IPS DF 6.9 (cell line): ENCODE results near the gene PRIMA1.

Experiments
- DNase-seq: peaks from one replicate; pipeline ENCODE4 v3.0.0-alpha.2; 2013; ENCODE audit warnings: low read depth, low spot score
- H3K27ac ChIP-seq: one replicate; pipeline ENCODE4 v1.5.1; 2013; ENCODE audit warnings: low read length, control low read depth
- H3K27me3 ChIP-seq: 2 replicates; pipeline ENCODE4 v1.6.1; 2013; ENCODE audit warnings: mild to moderate bottlenecking, low read length; ENCODE audit not compliant: control insufficient read depth, insufficient read depth
- H3K36me3 ChIP-seq: 2 replicates; pipeline ENCODE4 v1.6.1; 2013; ENCODE audit warnings: low read length; ENCODE audit not compliant: control insufficient read depth, insufficient read depth
- H3K4me1 ChIP-seq: 2 replicates; pipeline ENCODE4 v1.6.1; 2013; ENCODE audit warnings: low read length; ENCODE audit not compliant: control insufficient read depth, insufficient read depth
- H3K4me3 ChIP-seq: 2 replicates; pipeline ENCODE4 v1.5.1; 2013; ENCODE audit warnings: mild to moderate bottlenecking, low read length
- H3K9me3 ChIP-seq: 2 replicates; pipeline ENCODE4 v1.6.1; 2013; ENCODE audit warnings: low read length, inconsistent platforms; ENCODE audit not compliant: control insufficient read depth, insufficient read depth
- WGBS: extraction: QIAGEN DNeasy Blood & Tissue Kit; methylation state at CpG from one replicate; pipeline ENCODE4 v1.1.7; 2013; ENCODE audit warnings: mixed read lengths, missing lambda C conversion rate; ENCODE audit not compliant: insufficient read length, insufficient coverage; 5-methylcytosine and 5-hydroxymethylcytosine counted together

The PRIMA1 gene

GRCh38 chr14:93701562-93701961 lies 86.7 kb downstream of the PRIMA1 start:
- Histone ChIP-seq H3K27me3 (no peaks in the 10 kb centered on the region), H3K27ac (no peak overlapping the region), H3K36me3 (no peaks in the 10 kb centered on the region), H3K4me3 (no peak overlapping the region), H3K4me1 (no peaks in the 10 kb centered on the region), H3K9me3 (no peaks in the 10 kb centered on the region)
- DNase-seq = no peak
- no CpG with 5 or more reads among the region's 2 CpGs for WGBS

GRCh38 chr14:93700928-93701327 lies 87.4 kb downstream of the PRIMA1 start:
- DNase-seq = no peak
- no peaks in the 10 kb centered on the region for H3K36me3 ChIP-seq
- no peak overlapping the region for H3K27ac ChIP-seq
- H3K4me3 ChIP-seq = no peak overlapping the region
- H3K27me3 ChIP-seq = no peaks in the 10 kb centered on the region
- H3K4me1 ChIP-seq = no peaks in the 10 kb centered on the region
- no peaks in the 10 kb centered on the region for H3K9me3 ChIP-seq

GRCh38 chr14:93693914-93694313 lies 94.4 kb downstream of the PRIMA1 start:
- Histone ChIP-seq H3K4me1 (no peaks in the 10 kb centered on the region; the same call in 1 of the 2 replicates), H3K9me3 (no peaks in the 10 kb centered on the region), H3K4me3 (no peak overlapping the region), H3K27me3 (no peaks in the 10 kb centered on the region), H3K36me3 (no peaks in the 10 kb centered on the region), H3K27ac (no peak overlapping the region)
- WGBS = no CpG with 5 or more reads among the region's 6 CpGs
- no peak for DNase-seq

- H3K9me3 ChIP-seq = no peaks in the 10 kb centered on the region
- no peak overlapping the region for H3K4me3 ChIP-seq
- peaks cover 4% of the 10 kb centered on the region; the same call in 1 of the 2 replicates for H3K4me1 ChIP-seq
- no peak for DNase-seq
- H3K27me3 ChIP-seq = no peaks in the 10 kb centered on the region
- no CpG with 5 or more reads among the region's 16 CpGs for WGBS
- H3K36me3 ChIP-seq = no peaks in the 10 kb centered on the region
- H3K27ac ChIP-seq = no peak overlapping the region
Measured at GRCh38 chr14:93691042-93691780, 97.1 kb downstream of the PRIMA1 start.

- H3K27me3 ChIP-seq = no peaks in the 10 kb centered on the region
- H3K4me1 ChIP-seq = peaks cover 4% of the 10 kb centered on the region; the same call in 1 of the 2 replicates
- H3K4me3 ChIP-seq = no peak overlapping the region
- no peaks in the 10 kb centered on the region for H3K9me3 ChIP-seq
- no peaks in the 10 kb centered on the region for H3K36me3 ChIP-seq
- no CpG with 5 or more reads among the region's 6 CpGs for WGBS
- no peak overlapping the region for H3K27ac ChIP-seq
- no peak for DNase-seq
Measured at GRCh38 chr14:93690146-93690545, 98.1 kb downstream of the PRIMA1 start.

GRCh38 chr14:93688820-93689219 lies 99.5 kb downstream of the PRIMA1 start:
- no peak for DNase-seq
- Histone ChIP-seq H3K4me3 (no peak overlapping the region), H3K4me1 (peaks cover 4% of the 10 kb centered on the region; the same call in 1 of the 2 replicates), H3K27ac (no peak overlapping the region), H3K9me3 (no peaks in the 10 kb centered on the region), H3K36me3 (no peaks in the 10 kb centered on the region), H3K27me3 (no peaks in the 10 kb centered on the region)
- no CpG with 5 or more reads among the region's 4 CpGs for WGBS

- no peak overlapping the region for H3K4me3 ChIP-seq
- WGBS = no CpG with 5 or more reads among the region's 5 CpGs
Measured at GRCh38 chr14:93688239-93688666, 100.0 kb downstream of the PRIMA1 start.

GRCh38 chr14:93686268-93686667 lies 102.0 kb downstream of the PRIMA1 start:
- WGBS = no CpG with 5 or more reads among the region's 5 CpGs
- Histone ChIP-seq H3K4me3 (no peak overlapping the region), H3K9me3 (no peaks in the 10 kb centered on the region), H3K36me3 (no peaks in the 10 kb centered on the region), H3K4me1 (peaks cover 4% of the 10 kb centered on the region; the same call in 1 of the 2 replicates), H3K27me3 (no peaks in the 10 kb centered on the region), H3K27ac (no peak overlapping the region)
- DNase-seq = no peak

More at GRCh38 chr14:93688239-93688666, 100.0 kb downstream of the PRIMA1 start:
- H3K4me1 ChIP-seq = peaks cover 4% of the 10 kb centered on the region; the same call in 1 of the 2 replicates
- peak; percentile 86 for DNase-seq
- no peaks in the 10 kb centered on the region for H3K27me3 ChIP-seq
- H3K27ac ChIP-seq = no peak overlapping the region
- no peaks in the 10 kb centered on the region for H3K9me3 ChIP-seq
- H3K36me3 ChIP-seq = no peaks in the 10 kb centered on the region

- Histone ChIP-seq H3K4me3 (no peak overlapping the region), H3K4me1 (peaks cover 4% of the 10 kb centered on the region; the same call in 1 of the 2 replicates), H3K27ac (no peak overlapping the region)
Measured at GRCh38 chr14:93685121-93685895, 103.0 kb downstream of the PRIMA1 start.

GRCh38 chr14:93683226-93683625 lies 105.1 kb downstream of the PRIMA1 start:
- Histone ChIP-seq H3K9me3 (no peaks in the 10 kb centered on the region), H3K4me3 (no peak overlapping the region), H3K4me1 (peaks cover 2% of the 10 kb centered on the region; the same call in 1 of the 2 replicates), H3K36me3 (no peaks in the 10 kb centered on the region), H3K27me3 (no peaks in the 10 kb centered on the region), H3K27ac (no peak overlapping the region)
- peak; percentile 89 for DNase-seq
- no CpG with 5 or more reads among the region's 5 CpGs for WGBS

More at GRCh38 chr14:93685121-93685895, 103.0 kb downstream of the PRIMA1 start:
- H3K27me3 ChIP-seq = no peaks in the 10 kb centered on the region
- no peaks in the 10 kb centered on the region for H3K9me3 ChIP-seq
- no peaks in the 10 kb centered on the region for H3K36me3 ChIP-seq
- no peak for DNase-seq
- no CpG with 5 or more reads among the region's 13 CpGs for WGBS
